Measurements from ENCODE around the gene KIF26A.
A peak's percentile ranks its signal among the peaks of the same experiment; 100 is the strongest.

Gene KIF26A

GRCh38 chr14:104120281-104120741 is 18.1 kb upstream of the KIF26A start:
- Histone ChIP-seq H3K27ac (peak overlapping the region in 10 of 21 experiments; percentile 7 to 92 (median 48)), H3K4me3 (peak overlapping the region in 1 of 7 experiments; percentile 1)

GRCh38 chr14:104121142-104121541 is 17.2 kb upstream of the KIF26A start:
- H3K27ac ChIP-seq, result no peak overlapping the region
- H3K4me3 ChIP-seq, result no peak overlapping the region

- H3K4me3 ChIP-seq, result no peak overlapping the region
- no peak overlapping the region for H3K27ac ChIP-seq
Observed at GRCh38 chr14:104123879-104124278, 14.5 kb upstream of the KIF26A start.

GRCh38 chr14:104125011-104125410 is 13.4 kb upstream of the KIF26A start:
- H3K27ac ChIP-seq, result no peak overlapping the region
- H3K4me3 ChIP-seq, result no peak overlapping the region

- Histone ChIP-seq H3K4me3 (no peak overlapping the region), H3K27ac (no peak overlapping the region)
Observed at GRCh38 chr14:104126753-104127152, 11.6 kb upstream of the KIF26A start.

- Histone ChIP-seq H3K4me3 (no peak overlapping the region), H3K27ac (no peak overlapping the region)
Observed at GRCh38 chr14:104128981-104129380, 9.4 kb upstream of the KIF26A start.

GRCh38 chr14:104129556-104129955 is 8.8 kb upstream of the KIF26A start:
- H3K4me3 ChIP-seq, result no peak overlapping the region
- no peak overlapping the region for H3K27ac ChIP-seq

- H3K27ac ChIP-seq, result no peak overlapping the region
- H3K4me3 ChIP-seq, result no peak overlapping the region
Observed at GRCh38 chr14:104130974-104131651, 7.3 kb upstream of the KIF26A start.

GRCh38 chr14:104131968-104132732 is 6.2 kb upstream of the KIF26A start:
- Histone ChIP-seq H3K27ac (no peak overlapping the region), H3K4me3 (no peak overlapping the region)

GRCh38 chr14:104132981-104133380 is 5.4 kb upstream of the KIF26A start:
- no peak overlapping the region for H3K27ac ChIP-seq
- H3K4me3 ChIP-seq, result no peak overlapping the region

GRCh38 chr14:104133496-104133895 is 4.9 kb upstream of the KIF26A start:
- Histone ChIP-seq H3K27ac (no peak overlapping the region), H3K4me3 (no peak overlapping the region)

GRCh38 chr14:104134061-104134965 is 4.1 kb upstream of the KIF26A start:
- Histone ChIP-seq H3K27ac (no peak overlapping the region), H3K4me3 (no peak overlapping the region)

GRCh38 chr14:104135121-104135903 is 3.1 kb upstream of the KIF26A start:
- Histone ChIP-seq H3K27ac (no peak overlapping the region), H3K4me3 (no peak overlapping the region)

GRCh38 chr14:104135904-104136471 is 2.4 kb upstream of the KIF26A start:
- Histone ChIP-seq H3K4me3 (peak overlapping the region in 3 of 7 experiments; percentile 10 to 60 (median 48)), H3K27ac (no peak overlapping the region)

GRCh38 chr14:104136472-104137296 is 1.7 kb upstream of the KIF26A start:
- H3K27ac ChIP-seq, result no peak overlapping the region
- H3K4me3 ChIP-seq, result peak overlapping the region in 3 of 7 experiments; percentile 10 to 60 (median 48)

- Histone ChIP-seq H3K27ac (peak overlapping the region in 9 of 21 experiments; percentile 3 to 66 (median 38)), H3K4me3 (peak overlapping the region; percentile 26 to 60 (median 39))
Observed at GRCh38 chr14:104137297-104138097, 890 bp upstream of the KIF26A start.
